Measurements from ENCODE around the gene P4HB. TPM values are rescaled to one million over a fixed set of nuclear protein-coding genes. Genes with fewer than 3 reads are reported as not detected.

The P4HB gene
- total and polyA plus RNA-seq, 2 experiments from 2014 or later: 1,651 to 3,203 TPM

DNA sequence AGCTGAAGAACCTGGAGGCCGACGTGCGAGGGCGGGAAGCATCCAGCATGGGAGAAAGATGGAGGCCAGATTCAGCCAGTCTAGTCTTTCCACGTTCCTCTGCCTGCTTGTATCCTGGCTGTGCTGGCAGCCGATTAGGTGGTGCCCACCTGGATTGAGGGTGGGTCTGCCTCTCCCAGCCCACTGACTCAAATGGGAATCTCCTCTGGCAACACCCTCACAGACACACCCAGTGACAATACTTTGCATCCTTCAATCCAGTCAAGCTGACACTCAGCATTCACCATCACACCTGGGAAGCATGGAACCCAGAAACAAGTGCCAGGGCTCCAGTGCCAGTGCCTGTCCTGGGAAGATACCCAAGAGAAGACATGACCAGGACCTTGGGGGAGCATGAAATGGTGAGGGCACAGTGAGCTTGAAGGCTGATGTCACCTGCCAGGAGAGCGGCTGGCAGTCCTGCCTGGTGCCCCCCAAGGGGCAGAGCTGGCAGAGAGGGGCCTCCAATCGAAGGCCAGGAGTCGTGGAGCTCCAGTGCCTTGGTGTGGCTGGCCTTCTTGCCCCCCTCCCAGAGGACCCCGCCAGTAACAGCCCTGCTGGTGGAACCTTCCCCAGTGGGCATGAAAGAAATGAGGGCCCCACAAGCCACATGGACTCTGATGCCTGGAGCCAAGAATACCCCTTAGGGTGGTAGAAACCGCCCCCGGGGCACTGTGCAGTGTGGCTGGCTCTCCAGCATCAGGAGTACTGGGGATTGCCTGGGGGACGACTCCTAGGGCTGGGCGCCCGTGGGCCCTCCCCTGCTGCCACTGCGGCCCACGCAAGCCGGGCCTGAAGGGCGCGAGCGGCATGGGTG lies 41.1 kb upstream of the P4HB start:
- Histone ChIP-seq H3K27ac (no peak overlapping the region), H3K79me2 (ENCODE audit: insufficient read depth) (0 out of 2 replicates have a peak, but pooled peaks cover under 1% of the 10 kb centered on the region), H3K9me2 (ENCODE audit: insufficient read depth) (no peaks in the 10 kb centered on the region), H3K4me3 (peak overlapping the region; percentile 62), H2AFZ (0 out of 2 replicates have a peak overlapping the region, but pooled peaks have one; percentile 54), H3F3A (ENCODE audit: insufficient read depth) (peaks cover 34% of the 10 kb centered on the region), H3K4me1 (ENCODE audit: insufficient read depth) (peaks cover 20% of the 10 kb centered on the region), H4K20me1 (ENCODE audit: insufficient read depth) (no peaks in the 10 kb centered on the region), H3K36me3 (ENCODE audit: low read depth) (no peaks in the 10 kb centered on the region), H3K27me3 (replicated peaks; ENCODE audit: insufficient read depth) (no peaks in the 10 kb centered on the region), H3K9ac (peak overlapping the region; percentile 36; the same call in 1 of the 2 replicates), H3K9me3 (ENCODE audit: low read depth) (no peaks in the 10 kb centered on the region), H3K4me2 (ENCODE audit: unreplicated experiment) (no peak overlapping the region)
- WGBS, 2 experiments (ENCODE audit: low coverage in 1 of 2, low lambda C conversion rate in 2 of 2, missing lambda C conversion rate in 2 of 2): 46% methylated on average over 19 to 20 of the region's 21 CpGs
- TF ChIP-seq EZH2phosphoT487 (IDR thresholded peaks at IDR 0.05; ENCODE audit: insufficient read depth, low read depth) (no peak), EZH2 (IDR thresholded peaks at IDR 0.05; ENCODE audit: insufficient read depth, poor library complexity, severe bottlenecking) (no peak)
- DNase-seq: no peak
- in situ Hi-C loops (cut with MboI): no loop called here

GRCh38 chr17:81900181-81900820 lies 40.0 kb upstream of the P4HB start:
- peaks cover 45% of the 10 kb centered on the region for H3F3A ChIP-seq (ENCODE audit: insufficient read depth)
- no peak overlapping the region for H2AFZ ChIP-seq
- no peak overlapping the region for H3K4me3 ChIP-seq
- no peaks in the 10 kb centered on the region for H3K9me3 ChIP-seq (ENCODE audit: low read depth)
- TF ChIP-seq EZH2phosphoT487 (IDR thresholded peaks at IDR 0.05; ENCODE audit: insufficient read depth, low read depth) (no peak), EZH2 (IDR thresholded peaks at IDR 0.05; ENCODE audit: insufficient read depth, poor library complexity, severe bottlenecking) (no peak)
- no peak overlapping the region for H3K27ac ChIP-seq
- H3K36me3 ChIP-seq (ENCODE audit: low read depth): peaks cover 4% of the 10 kb centered on the region; the same call in 1 of the 2 replicates
- H4K20me1 ChIP-seq (ENCODE audit: insufficient read depth): no peaks in the 10 kb centered on the region
- in situ Hi-C loops (cut with MboI): no loop called here
- 79 to 83% methylated on average over 18 of the region's 18 CpGs for WGBS, 2 experiments (ENCODE audit: low coverage in 1 of 2, low lambda C conversion rate in 2 of 2, missing lambda C conversion rate in 2 of 2)
- peaks cover 20% of the 10 kb centered on the region for H3K4me1 ChIP-seq (ENCODE audit: insufficient read depth)
- H3K4me2 ChIP-seq (ENCODE audit: unreplicated experiment): no peak overlapping the region
- no peak for DNase-seq
- H3K9me2 ChIP-seq (ENCODE audit: insufficient read depth): no peaks in the 10 kb centered on the region
- H3K9ac ChIP-seq: no peak overlapping the region
- H3K79me2 ChIP-seq (ENCODE audit: insufficient read depth): peaks cover 5% of the 10 kb centered on the region; the same call in 1 of the 2 replicates
- H3K27me3 ChIP-seq (replicated peaks; ENCODE audit: insufficient read depth): no peaks in the 10 kb centered on the region

GRCh38 chr17:81899514-81900166 lies 39.3 kb upstream of the P4HB start:
- H3K36me3 ChIP-seq (ENCODE audit: low read depth): peaks cover 4% of the 10 kb centered on the region; the same call in 1 of the 2 replicates
- peaks cover 47% of the 10 kb centered on the region for H3F3A ChIP-seq (ENCODE audit: insufficient read depth)
- peaks cover 7% of the 10 kb centered on the region; the same call in 1 of the 2 replicates for H3K79me2 ChIP-seq (ENCODE audit: insufficient read depth)
- H4K20me1 ChIP-seq (ENCODE audit: insufficient read depth): no peaks in the 10 kb centered on the region
- no peak overlapping the region for H2AFZ ChIP-seq
- H3K4me3 ChIP-seq: no peak overlapping the region
- H3K27me3 ChIP-seq (replicated peaks; ENCODE audit: insufficient read depth): no peaks in the 10 kb centered on the region
- no peaks in the 10 kb centered on the region for H3K9me3 ChIP-seq (ENCODE audit: low read depth)
- peak overlapping the region; percentile 96 for H3K27ac ChIP-seq
- peak overlapping the region; percentile 70; the same call in 1 of the 2 replicates for H3K9ac ChIP-seq
- H3K4me1 ChIP-seq (ENCODE audit: insufficient read depth): peaks cover 20% of the 10 kb centered on the region
- TF ChIP-seq EZH2phosphoT487 (IDR thresholded peaks at IDR 0.05; ENCODE audit: insufficient read depth, low read depth): no peak
- no peak for TF ChIP-seq EZH2 (IDR thresholded peaks at IDR 0.05; ENCODE audit: insufficient read depth, poor library complexity, severe bottlenecking)
- DNase-seq: no peak
- in situ Hi-C loops (cut with MboI): no loop called here
- H3K9me2 ChIP-seq (ENCODE audit: insufficient read depth): no peaks in the 10 kb centered on the region
- 94 to 95% methylated on average over 20 to 22 of the region's 22 CpGs for WGBS, 2 experiments (ENCODE audit: low coverage in 1 of 2, low lambda C conversion rate in 2 of 2, missing lambda C conversion rate in 2 of 2)
- H3K4me2 ChIP-seq (ENCODE audit: unreplicated experiment): no peak overlapping the region

- in situ Hi-C loops (cut with MboI): no loop called here
- Histone ChIP-seq H3K9me3 (ENCODE audit: low read depth) (no peaks in the 10 kb centered on the region), H3K4me3 (no peak overlapping the region), H3K27me3 (replicated peaks; ENCODE audit: insufficient read depth) (no peaks in the 10 kb centered on the region), H3F3A (ENCODE audit: insufficient read depth) (peaks cover 47% of the 10 kb centered on the region), H3K9me2 (ENCODE audit: insufficient read depth) (no peaks in the 10 kb centered on the region), H3K4me1 (ENCODE audit: insufficient read depth) (peaks cover 20% of the 10 kb centered on the region), H3K79me2 (ENCODE audit: insufficient read depth) (peaks cover 13% of the 10 kb centered on the region), H3K36me3 (ENCODE audit: low read depth) (peaks cover 4% of the 10 kb centered on the region; the same call in 1 of the 2 replicates), H2AFZ (no peak overlapping the region), H4K20me1 (ENCODE audit: insufficient read depth) (no peaks in the 10 kb centered on the region), H3K9ac (peak overlapping the region; percentile 70), H3K27ac (peak overlapping the region; percentile 96), H3K4me2 (ENCODE audit: unreplicated experiment) (peak overlapping the region; percentile 47)
- WGBS, 2 experiments (ENCODE audit: low coverage in 1 of 2, low lambda C conversion rate in 2 of 2, missing lambda C conversion rate in 2 of 2): 88 to 89% methylated on average over 8 to 9 of the region's 9 CpGs
- TF ChIP-seq EZH2 (IDR thresholded peaks at IDR 0.05; ENCODE audit: insufficient read depth, poor library complexity, severe bottlenecking): no peak
- no peak for TF ChIP-seq EZH2phosphoT487 (IDR thresholded peaks at IDR 0.05; ENCODE audit: insufficient read depth, low read depth)
- DNase-seq: no peak
Observed at GRCh38 chr17:81898885-81899284, 38.5 kb upstream of the P4HB start.

Data from GM23248 (cell line).